ENCODE results near the gene TREML1.
"Not testable (repeated sequence)": the region's sequence is repeated elsewhere in the genome, so short reads cannot be mapped to it uniquely, and the experiment has no call there.

TREML1 gene

GRCh38 chr6:41153992-41154625, at the start of gene TREML1:
TSS of gene TREML1 (minus strand) at chr6:41154347. CDS start at chr6:41154288, 59 bp downstream.
- no peak for DNase-seq

GRCh38 chr6:41201764-41202173, 47.6 kb upstream of the TREML1 start:
- no peak for DNase-seq

- no peak for DNase-seq
Measured at GRCh38 chr6:41200901-41201763, 47.0 kb upstream of the TREML1 start, which contains the start of gene TREML2. TSS of gene TREML2 (minus strand) at chr6:41201149. CDS start at chr6:41201008, 141 bp downstream.

GRCh38 chr6:41200296-41200900, 46.3 kb upstream of the TREML1 start:
- no peak for DNase-seq

GRCh38 chr6:41199552-41200246, 45.6 kb upstream of the TREML1 start:
- no peak for DNase-seq

- DNase-seq, result no peak
Measured at GRCh38 chr6:41197234-41197633, 43.1 kb upstream of the TREML1 start.

GRCh38 chr6:41194386-41194785, 40.2 kb upstream of the TREML1 start:
- DNase-seq, result no peak

GRCh38 chr6:41193884-41194283, 39.7 kb upstream of the TREML1 start:
- DNase-seq, result no peak

GRCh38 chr6:41193171-41193734, 39.1 kb upstream of the TREML1 start:
- no peak for DNase-seq

GRCh38 chr6:41191569-41191968, 37.4 kb upstream of the TREML1 start:
- no peak for DNase-seq

GRCh38 chr6:41190791-41191190, 36.6 kb upstream of the TREML1 start:
- DNase-seq, result no peak

- DNase-seq, result no peak
Measured at GRCh38 chr6:41189967-41190366, 35.8 kb upstream of the TREML1 start.

GRCh38 chr6:41189046-41189445, 34.9 kb upstream of the TREML1 start:
- DNase-seq, result not testable (repeated sequence)

GRCh38 chr6:41187924-41188886, 34.1 kb upstream of the TREML1 start:
- DNase-seq, result no peak

GRCh38 chr6:41186031-41186562, 31.9 kb upstream of the TREML1 start:
- no peak for DNase-seq

- DNase-seq, result no peak
Measured at GRCh38 chr6:41184761-41185160, 30.6 kb upstream of the TREML1 start.

- DNase-seq, result no peak
Measured at GRCh38 chr6:41182069-41183034, 28.2 kb upstream of the TREML1 start.

GRCh38 chr6:41181566-41181965, 27.4 kb upstream of the TREML1 start:
- DNase-seq, result no peak

GRCh38 chr6:41179163-41179562, 25.0 kb upstream of the TREML1 start:
- DNase-seq, result no peak

- no peak for DNase-seq
Measured at GRCh38 chr6:41177695-41178094, 23.5 kb upstream of the TREML1 start.
